H1 (cell line): ENCODE data around the gene CCNE1. TPM values are rescaled to one million over a fixed set of nuclear protein-coding genes. Genes with fewer than 3 reads are reported as not detected.

ENCODE experiments used
- BRCA1 ChIP-seq: IDR thresholded peaks from 2 replicates; pipeline ENCODE4 v1.6.1; 2012; ENCODE audit warnings: low read depth, low read length, improper control_type of control experiment
- CHD2 ChIP-seq: IDR thresholded peaks from 2 replicates; pipeline ENCODE4 v1.6.1; 2012; ENCODE audit warnings: low read length, improper control_type of control experiment
- EGR1 ChIP-seq: IDR thresholded peaks from 2 replicates; pipeline ENCODE4 v1.6.1; 2011; ENCODE audit warnings: low read depth, low read length, borderline replicate concordance
- HDAC2 ChIP-seq, 2 experiments: fragments of 300-600 bp in 1 of 2; sonication (generic) in 1 of 2; IDR thresholded peaks; 2 replicates each; pipeline ENCODE4 v1.6.1; 2011 to 2012; ENCODE audit warnings: low read depth in 2 of 2, low read length in 2 of 2, mild to moderate bottlenecking in 2 of 2, moderate library complexity in 2 of 2, borderline replicate concordance in 1 of 2, inconsistent platforms in 1 of 2
- JUND ChIP-seq: IDR thresholded peaks from 2 replicates; pipeline ENCODE4 v1.6.1; 2011; ENCODE audit warnings: mild to moderate bottlenecking, improper control_type of control experiment, low read length
- KDM5A ChIP-seq: fragments of 200-600 bp; IDR thresholded peaks from 2 replicates; pipeline ENCODE4 v1.7.1; 2012; ENCODE audit warnings: mild to moderate bottlenecking, low read length, inconsistent platforms, mixed read lengths
- SP2 ChIP-seq: IDR thresholded peaks from 2 replicates; pipeline ENCODE4 v1.6.1; 2012; ENCODE audit warnings: mild to moderate bottlenecking, low read length, inconsistent platforms
- SRF ChIP-seq: IDR thresholded peaks from 2 replicates; pipeline ENCODE4 v1.6.1; 2011; ENCODE audit warnings: mild to moderate bottlenecking, low read depth, low read length, moderate library complexity
- SUZ12 ChIP-seq: fragments of 200-600 bp; sonication (generic); IDR thresholded peaks from 2 replicates; pipeline ENCODE4 v1.6.1; 2012; ENCODE audit warnings: mild to moderate bottlenecking, inconsistent platforms, low read length, moderate library complexity, mixed read lengths
- polyA plus RNA-seq, 7 experiments: library from polyadenylated mRNA; depleted of rRNA in 3 of 7; stranded (reverse) in 5 of 7; unstranded in 2 of 7; fragments of >200 nt in 5 of 7; fragments of 200-250 nt in 2 of 7; gene quantifications; 1 replicate in 5 of 7; 2 replicates in 1 of 7; 4 replicates in 1 of 7; pipeline versions ENCODE4 v1.2.1 to v1.2.3, GENCODE V29; 2011 to 2013; ENCODE audit warnings: missing spikeins in 2 of 7, mixed read lengths in 2 of 7
- total RNA-seq: library from RNA; stranded (reverse); fragmentation: NEBNext Ultra II Directional; extraction: Animal tissue kit (Norgen Biotek cat#: 25700); gene quantifications from 2 replicates; pipeline ENCODE4 v1.2.1, GENCODE V29; 2021
- TF ChIP-seq, protein P1 (sequence below): IDR thresholded peaks from 2 replicates; pipeline ENCODE4 v1.6.1; 2011; ENCODE audit warnings: low read length, improper control_type of control experiment

Gene CCNE1
- total and polyA plus RNA-seq, 2 of the 8 experiments (the other 6 are each of a cell fraction or from before 2014, with no cell fraction given) = 43.2 to 44.6 TPM

DNA sequence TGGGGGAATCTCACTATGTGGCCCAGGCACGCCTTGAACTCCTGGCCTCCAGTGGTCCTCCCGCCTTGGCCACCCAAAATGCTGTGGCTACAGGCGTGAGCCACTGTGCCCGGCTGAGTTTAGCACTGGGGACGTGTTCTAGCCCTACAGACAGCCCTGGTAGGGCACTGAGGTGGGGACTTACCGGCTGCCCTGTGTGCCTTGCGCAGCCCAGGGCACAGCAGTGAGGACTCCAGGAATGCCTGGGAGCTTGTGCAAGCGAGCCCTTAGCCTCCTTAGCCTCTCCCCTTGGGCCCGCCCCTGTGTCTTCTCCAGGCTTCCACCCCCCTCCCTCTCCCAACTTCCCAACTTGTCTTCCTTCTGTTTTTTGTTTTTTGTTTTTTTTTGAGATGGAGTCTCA is 21.0 kb downstream of the CCNE1 start (continued):
- TF ChIP-seq, protein P1, sequence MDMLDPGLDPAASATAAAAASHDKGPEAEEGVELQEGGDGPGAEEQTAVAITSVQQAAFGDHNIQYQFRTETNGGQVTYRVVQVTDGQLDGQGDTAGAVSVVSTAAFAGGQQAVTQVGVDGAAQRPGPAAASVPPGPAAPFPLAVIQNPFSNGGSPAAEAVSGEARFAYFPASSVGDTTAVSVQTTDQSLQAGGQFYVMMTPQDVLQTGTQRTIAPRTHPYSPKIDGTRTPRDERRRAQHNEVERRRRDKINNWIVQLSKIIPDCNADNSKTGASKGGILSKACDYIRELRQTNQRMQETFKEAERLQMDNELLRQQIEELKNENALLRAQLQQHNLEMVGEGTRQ = no peak
- no peak for TF ChIP-seq KDM5A
- no peak for TF ChIP-seq SUZ12
- no peak for TF ChIP-seq EGR1
- TF ChIP-seq HDAC2 (IDR thresholded peaks at IDR 0.05; ENCODE audit: borderline replicate concordance in 1 of 2, low read depth in 2 of 2, low read length in 2 of 2) = no peak
- TF ChIP-seq SRF = no peak
- no peak for TF ChIP-seq JUND
- no peak for TF ChIP-seq BRCA1
- no peak for TF ChIP-seq CHD2
- TF ChIP-seq SP2 = no peak
